ENCODE measurements around the gene ZFHX3.

Gene ZFHX3

DNA sequence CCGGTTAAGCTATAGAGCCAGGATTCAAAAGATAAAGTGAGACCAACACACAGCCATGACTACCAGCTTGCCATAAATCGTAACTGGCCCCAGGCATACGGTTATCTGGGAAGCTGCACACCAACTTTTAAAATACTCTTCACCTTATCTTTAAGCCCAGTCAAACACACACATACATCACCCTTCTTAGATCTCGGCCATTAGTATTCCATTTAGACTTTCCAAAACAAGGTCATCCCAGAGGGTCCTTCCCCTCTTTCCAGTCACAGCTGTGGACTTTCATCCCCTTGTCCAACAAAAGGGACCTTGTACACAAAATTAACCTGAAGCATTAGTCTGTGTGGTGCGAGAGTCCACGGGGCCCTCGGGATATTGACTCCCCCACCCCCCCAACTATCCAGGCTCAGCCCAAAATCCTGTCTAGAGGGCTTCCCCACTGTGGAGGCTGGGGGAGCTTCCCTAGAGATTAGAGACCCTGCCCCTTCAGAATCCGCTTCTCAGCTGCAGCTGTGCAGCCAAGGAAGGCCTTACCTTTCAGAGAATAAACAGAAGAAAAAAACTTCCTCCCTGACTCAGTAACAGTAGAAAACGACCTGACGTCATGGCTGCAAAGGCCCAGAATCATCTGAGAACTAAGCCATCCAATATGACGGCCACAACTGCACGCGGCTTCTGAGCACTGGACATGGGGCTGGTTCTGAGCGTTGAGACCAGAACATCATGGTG, 9.9 kb downstream of the ZFHX3 start:
- DNase-seq: no peak

- DNase-seq: no peak
Observed at GRCh38 chr16:73037331-73037745, 10.6 kb downstream of the ZFHX3 start.

GRCh38 chr16:73036074-73036826, 11.7 kb downstream of the ZFHX3 start:
- DNase-seq: no peak

DNA sequence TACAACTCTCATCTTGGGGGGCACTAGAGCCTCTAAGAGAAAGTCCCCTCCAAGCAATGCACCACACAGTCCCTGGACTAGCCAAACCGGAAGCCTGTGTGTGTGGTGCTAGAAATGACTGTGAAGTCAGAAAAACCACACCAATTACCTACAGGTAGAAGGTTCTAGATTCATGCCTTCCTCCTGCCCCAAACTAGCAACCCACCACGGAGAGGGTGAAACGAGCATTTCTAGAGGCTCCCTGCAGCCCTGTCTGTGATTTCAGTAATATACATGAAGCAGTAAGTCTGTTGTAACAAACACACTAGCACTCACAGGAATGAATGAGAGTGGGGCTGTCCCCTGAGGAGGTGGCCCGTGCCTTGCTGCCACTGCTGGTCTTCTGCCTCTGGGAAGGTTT, 13.6 kb downstream of the ZFHX3 start:
- DNase-seq: no peak

DNA sequence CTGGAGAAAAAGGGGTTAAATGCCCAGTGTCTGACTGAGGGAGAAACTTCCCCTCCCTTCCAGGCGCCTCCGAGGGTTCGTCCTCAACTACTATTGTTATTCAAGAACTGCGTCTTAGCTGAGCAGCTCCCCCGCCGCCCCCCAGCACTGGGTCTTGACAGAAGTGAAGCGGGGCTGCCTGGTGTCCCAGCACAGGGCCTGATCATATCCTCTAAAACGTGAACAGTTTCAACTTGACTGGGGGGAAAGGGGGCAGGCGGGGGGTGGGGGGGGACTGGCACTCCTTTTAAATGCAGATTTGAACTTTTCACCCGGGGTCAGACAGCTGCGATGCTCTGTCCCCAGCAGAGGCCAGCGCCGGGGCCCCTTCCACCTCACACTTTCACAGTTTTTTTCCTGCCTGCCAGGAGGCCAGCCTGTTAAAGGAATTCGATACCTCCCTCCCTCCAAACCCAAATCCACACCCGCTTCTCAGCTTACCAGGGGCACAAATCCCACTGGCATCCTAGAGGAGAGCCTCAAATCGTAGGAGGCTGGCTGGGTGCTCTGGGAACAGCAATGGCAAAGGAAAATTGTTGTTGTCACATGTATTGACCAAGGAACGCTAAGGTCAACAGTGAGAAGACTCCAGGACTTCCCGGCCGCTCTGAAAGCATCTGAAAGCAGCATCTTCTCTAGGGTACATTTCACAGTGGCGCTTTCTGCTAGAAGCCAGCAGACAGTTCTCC, 14.5 kb downstream of the ZFHX3 start:
- no peak for DNase-seq

DNA sequence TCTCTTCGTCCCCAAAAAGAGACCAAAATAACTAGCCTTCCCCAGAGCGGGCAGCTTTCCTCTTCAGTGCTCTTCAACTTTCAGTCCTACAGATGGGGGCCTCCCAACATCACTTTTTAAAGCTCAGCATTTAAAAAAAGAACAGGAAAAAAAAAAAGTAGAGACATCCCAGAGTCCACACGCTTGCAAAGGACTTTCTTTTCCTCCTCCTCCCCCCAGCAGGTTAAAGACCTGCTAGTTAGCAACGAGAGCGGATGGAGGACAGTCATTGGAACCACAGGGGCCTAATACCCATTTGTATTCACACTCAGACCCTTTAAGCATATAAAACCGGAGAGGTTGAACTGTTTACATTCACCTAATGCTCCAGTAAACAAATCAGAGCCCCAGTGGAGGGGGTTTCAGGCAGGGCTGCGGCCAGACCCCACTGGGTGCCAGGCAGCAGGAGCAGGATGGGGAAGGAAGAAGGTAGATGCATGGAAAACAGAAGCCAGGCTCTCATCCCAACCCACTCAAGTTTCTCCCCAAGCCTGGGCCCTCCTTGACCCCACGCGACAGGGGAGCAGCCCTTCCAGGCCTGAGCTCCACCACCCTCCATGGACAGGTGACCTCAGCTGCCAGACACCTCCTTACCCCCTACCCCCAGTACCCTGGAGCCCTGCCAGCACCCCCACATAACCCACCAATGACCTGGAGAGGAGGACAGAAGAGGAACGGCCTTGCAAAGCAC, 15.2 kb downstream of the ZFHX3 start:
- no peak for DNase-seq

DNA sequence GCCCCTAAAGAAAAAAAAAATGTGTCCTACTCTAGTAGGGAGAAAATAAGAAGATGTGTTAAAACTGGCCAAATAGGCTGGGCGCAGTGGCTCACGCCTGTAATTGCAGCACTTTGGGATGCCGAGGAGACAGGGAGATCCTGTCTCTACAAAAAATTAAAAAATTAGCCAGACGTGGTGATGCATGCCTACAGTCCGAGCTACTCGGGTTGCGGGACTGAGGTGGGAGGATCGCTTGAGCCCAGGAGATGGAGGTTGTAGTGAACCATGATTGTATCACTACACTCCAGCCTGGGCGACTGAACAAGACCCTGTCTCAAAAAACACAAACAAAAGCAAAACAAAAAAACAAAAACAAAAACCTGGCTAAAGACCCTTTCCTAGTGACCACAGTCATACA, 15.9 kb downstream of the ZFHX3 start:
- DNase-seq: no peak

GRCh38 chr16:73031155-73031866, 16.6 kb downstream of the ZFHX3 start:
- DNase-seq: no peak

GRCh38 chr16:73028721-73029361, 19.1 kb downstream of the ZFHX3 start:
- DNase-seq: no peak

DNA sequence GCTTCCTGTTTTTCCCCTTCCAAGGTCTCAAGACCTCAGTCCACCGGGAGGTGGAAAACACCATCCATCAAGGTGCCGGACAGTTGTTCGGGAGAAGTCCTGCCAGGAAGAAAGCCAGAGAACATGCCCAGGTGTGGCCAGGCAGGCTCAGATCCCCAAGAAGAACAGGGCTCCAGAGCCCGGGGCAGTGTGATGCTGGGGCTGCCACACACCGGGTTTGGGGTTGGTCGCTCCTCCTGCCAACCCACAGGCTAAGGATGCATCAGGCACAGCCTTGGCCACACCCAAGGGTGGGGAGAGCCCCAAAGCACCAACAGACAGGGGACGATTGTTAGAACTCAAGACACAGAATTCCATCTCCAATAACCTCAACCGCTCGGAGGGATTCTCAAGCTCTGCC, 19.7 kb downstream of the ZFHX3 start:
- DNase-seq: no peak

- no peak for DNase-seq
Observed at GRCh38 chr16:73027685-73028111, 20.2 kb downstream of the ZFHX3 start.

DNA sequence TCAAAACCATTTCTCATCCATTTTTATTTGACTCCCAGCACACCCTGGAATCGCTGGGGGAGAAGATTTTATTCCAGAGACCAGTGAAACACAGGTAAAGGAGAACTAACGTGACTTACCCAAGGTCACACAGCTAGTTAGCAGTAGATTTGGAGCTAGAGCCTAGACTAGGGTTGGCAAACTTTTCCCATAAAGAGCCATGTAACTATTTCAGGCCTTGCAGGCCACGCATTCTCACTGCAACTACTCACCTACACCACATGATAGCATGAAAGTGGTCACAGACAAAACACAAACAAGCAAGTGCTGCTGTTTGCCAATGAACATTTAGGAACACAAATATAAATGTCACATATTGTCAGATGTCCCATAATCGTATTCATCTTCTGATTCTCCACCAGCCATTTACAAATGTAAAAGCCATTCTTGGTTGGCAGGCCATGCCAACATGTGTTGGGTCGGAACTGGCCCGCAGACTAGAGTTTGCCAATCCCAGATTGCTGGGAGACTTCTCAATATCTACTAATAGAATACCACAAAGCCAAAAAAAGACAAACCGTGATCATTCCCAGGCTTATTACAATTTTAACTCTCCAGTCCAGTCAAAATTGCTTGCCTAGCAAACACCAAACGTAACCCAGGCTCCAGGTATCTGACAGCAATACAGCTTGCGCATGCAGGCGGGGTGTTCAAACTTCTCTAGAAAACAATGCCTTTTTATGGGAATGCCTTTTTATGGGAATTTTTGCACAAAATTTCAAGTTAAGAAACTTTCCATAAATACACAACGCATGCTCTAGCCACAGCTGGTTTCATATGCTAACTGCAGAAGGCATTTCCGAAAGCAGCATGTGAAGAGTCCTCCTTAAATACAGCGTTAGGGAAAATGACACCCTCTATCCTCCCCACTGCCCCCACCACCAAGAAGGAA, 20.9 kb downstream of the ZFHX3 start:
- no peak for DNase-seq

- DNase-seq: no peak
Observed at GRCh38 chr16:73025856-73026210, 22.1 kb downstream of the ZFHX3 start.

- DNase-seq: no peak
Observed at GRCh38 chr16:73025151-73025855, 22.6 kb downstream of the ZFHX3 start.

GRCh38 chr16:73024571-73025105, 23.3 kb downstream of the ZFHX3 start:
- no peak for DNase-seq

DNA sequence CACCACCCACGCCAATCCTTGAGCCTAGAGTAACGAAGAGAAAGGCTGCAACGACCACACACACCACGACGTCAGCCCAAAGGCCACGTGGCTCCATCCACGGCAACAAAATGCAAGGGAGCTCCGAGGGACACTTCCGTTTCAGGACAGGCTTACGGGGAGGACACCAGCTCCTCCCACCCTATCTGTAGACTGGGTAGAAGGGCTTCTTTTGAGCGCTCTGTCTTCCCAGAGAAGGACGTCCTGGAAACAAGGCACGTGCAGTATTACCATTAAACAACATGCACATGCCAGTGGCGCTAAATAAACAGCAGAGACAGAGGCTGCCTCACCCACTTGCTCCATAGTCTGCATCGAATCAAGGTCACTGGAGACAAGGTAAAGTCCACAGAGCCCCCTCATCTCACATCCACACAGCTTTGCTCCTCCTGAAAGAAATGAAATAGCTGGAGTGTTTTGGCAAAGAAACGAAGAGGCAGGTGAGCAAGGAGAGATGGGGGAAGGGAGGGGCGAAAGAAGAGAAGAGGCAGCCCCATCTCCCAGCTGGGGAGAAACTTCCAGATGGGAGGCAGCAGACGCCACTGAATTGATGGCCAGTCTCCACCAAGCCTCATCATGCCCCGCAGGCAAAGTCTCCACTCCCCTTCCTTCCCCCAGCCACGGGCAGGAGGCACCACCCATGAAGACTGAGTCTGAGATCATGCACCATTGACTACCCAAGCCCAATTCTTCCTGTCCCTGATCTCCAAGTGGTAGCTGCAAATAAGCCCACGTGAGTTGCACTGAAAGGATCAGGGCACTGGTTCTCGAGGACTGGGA, 24.0 kb downstream of the ZFHX3 start:
- no peak for DNase-seq

DNA sequence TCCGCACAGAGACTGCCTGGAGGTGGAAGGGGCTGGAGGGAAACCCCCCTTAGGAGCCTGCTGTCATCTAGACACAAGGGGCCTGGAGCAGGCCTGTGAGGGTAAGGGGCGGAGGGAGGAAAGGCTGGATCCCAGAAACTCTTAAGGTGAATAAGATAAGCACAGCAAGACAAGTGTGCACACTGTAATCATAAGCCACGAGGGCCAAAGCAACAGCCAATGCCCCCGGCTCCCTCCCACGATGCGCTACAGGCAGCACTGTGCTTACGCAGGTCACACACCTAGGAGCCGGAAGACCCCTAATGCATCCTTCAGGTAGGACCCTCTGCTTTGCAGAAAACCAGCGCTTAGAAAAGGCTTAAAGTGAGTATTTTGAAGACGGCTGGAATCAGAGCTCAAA, 24.6 kb downstream of the ZFHX3 start:
- no peak for DNase-seq

GRCh38 chr16:73022534-73022933, 25.4 kb downstream of the ZFHX3 start:
- no peak for DNase-seq

Measured in NCI-H1417 treated with DMSO at 0.1 percent for 48 hours (cell line).